Endothelial cell of umbilical vein (primary cell): ENCODE measurements around the gene LFNG. TPM values are rescaled to one million over a fixed set of nuclear protein-coding genes. Genes with fewer than 3 reads are reported as not detected.

Experiments used
- BruUV-seq: library from RNA; stranded (reverse); fragments of 400-500 nt; replicated peaks from 2 replicates; lab custom pipeline; 2021; lab: Mats Ljungman, UMichigan
- CTCF ChIA-PET: fragments of 300-600, 350-600 bp; sonication (Branson Sonifier 250); formaldehyde crosslinking; loops from one replicate; lab custom pipeline; 2021; ENCODE audit warnings: antibody characterized with exemption, inconsistent platforms; lab: Charles Lee
- POLR2A ChIA-PET: fragments of 300-600, 350-600 bp; sonication (Branson Sonifier 250); formaldehyde crosslinking; loops from one replicate; lab custom pipeline; 2021; ENCODE audit warnings: antibody characterized with exemption, inconsistent platforms; lab: Charles Lee
- DNase-seq: peaks from one replicate; pipeline ENCODE4 v3.0.0-alpha.2; 2011; ENCODE audit warnings: low read depth, low spot score
- FAIRE-seq: peaks from 2 replicates; lab custom pipeline; 2011; peaks lifted over from hg19 to GRCh38; lab: Jason Lieb, UNC
- H2AFZ ChIP-seq: 2 replicates; pipeline ENCODE4 v1.6.0; 2012; ENCODE audit warnings: low read depth, low read length, control low read depth, inconsistent platforms
- H3K27ac ChIP-seq: 2 replicates; pipeline ENCODE4 v1.5.1; 2011; ENCODE audit warnings: low read depth, mild to moderate bottlenecking, control low read depth, low read length, moderate library complexity; ENCODE audit not compliant: insufficient read depth
- H3K27me3 ChIP-seq, 2 experiments: 2 replicates each; pipeline versions ENCODE4 v1.6.0 to v1.6.1; 2011; ENCODE audit warnings: low read length in 2 of 2, mixed read lengths in 1 of 2; ENCODE audit not compliant: control insufficient read depth in 2 of 2, insufficient read depth in 2 of 2
- H3K36me3 ChIP-seq, 2 experiments: 2 replicates in 1 of 2; 3 replicates in 1 of 2; pipeline ENCODE4 v1.5.1; 2011; ENCODE audit warnings: low read length in 2 of 2, mild to moderate bottlenecking in 1 of 2, moderate library complexity in 1 of 2; ENCODE audit not compliant: control insufficient read depth in 2 of 2, insufficient read depth in 2 of 2; ENCODE audit errors: extremely low read depth in 1 of 2
- H3K4me1 ChIP-seq: 3 replicates; pipeline ENCODE4 v1.5.1; 2011; ENCODE audit warnings: mild to moderate bottlenecking, low read length; ENCODE audit not compliant: control insufficient read depth, insufficient read depth; ENCODE audit errors: extremely low read depth
- H3K4me2 ChIP-seq: 2 replicates; pipeline ENCODE4 v1.6.1; 2011; ENCODE audit warnings: low read length, control low read depth, mixed read lengths; ENCODE audit not compliant: insufficient read depth
- H3K4me3 ChIP-seq, 3 experiments: fragments of 200-600 bp in 1 of 3; sonication (generic), shearing (Covaris generic) in 1 of 3; replicated peaks in 1 of 3; 2 replicates each; pipeline ENCODE4 v1.5.1; 2011 to 2016; ENCODE audit warnings: control low read depth in 3 of 3, low read length in 3 of 3, mild to moderate bottlenecking in 2 of 3, inconsistent platforms in 1 of 3, low read depth in 1 of 3, moderate library complexity in 1 of 3; ENCODE audit not compliant: insufficient read depth in 1 of 3
- H3K79me2 ChIP-seq: 2 replicates; pipeline ENCODE4 v1.6.0; 2012; ENCODE audit warnings: low read length, inconsistent platforms; ENCODE audit not compliant: control insufficient read depth, insufficient read depth
- H3K9ac ChIP-seq: replicated peaks from 2 replicates; pipeline ENCODE3; 2011; ENCODE audit warnings: low read length, control low read depth; ENCODE audit not compliant: insufficient read depth; ENCODE audit errors: extremely low read depth
- H3K9me1 ChIP-seq: replicated peaks from 3 replicates; pipeline ENCODE4 v1.6.0; 2011; ENCODE audit warnings: mild to moderate bottlenecking, low read length; ENCODE audit not compliant: control insufficient read depth, insufficient read depth; ENCODE audit errors: extremely low read depth
- H3K9me3 ChIP-seq: replicated peaks from 2 replicates; pipeline ENCODE4 v1.5.1; 2012; ENCODE audit warnings: low read length, inconsistent platforms; ENCODE audit not compliant: control insufficient read depth, insufficient read depth
- H4K20me1 ChIP-seq: replicated peaks from 2 replicates; pipeline ENCODE3; 2011; ENCODE audit warnings: mild to moderate bottlenecking, low read length; ENCODE audit not compliant: control insufficient read depth, insufficient read depth; ENCODE audit errors: extremely low read depth
- EZH2 ChIP-seq: IDR thresholded peaks from 2 replicates; pipeline ENCODE4 v1.6.1; 2012; ENCODE audit warnings: borderline replicate concordance, low read depth, mild to moderate bottlenecking, moderate library complexity, low read length, inconsistent platforms; ENCODE audit not compliant: severe bottlenecking
- FOS ChIP-seq: IDR thresholded peaks from 2 replicates; pipeline ENCODE4 v1.6.1; 2011; ENCODE audit warnings: mild to moderate bottlenecking, low read length, moderate library complexity, borderline replicate concordance; ENCODE audit not compliant: insufficient read depth
- GATA2 ChIP-seq: IDR thresholded peaks from 2 replicates; pipeline ENCODE4 v1.7.0; 2011; ENCODE audit warnings: low read depth, mild to moderate bottlenecking, moderate library complexity, mixed read lengths, low read length; ENCODE audit not compliant: insufficient read length, insufficient read depth
- JUN ChIP-seq: IDR thresholded peaks from 2 replicates; pipeline ENCODE4 v1.6.1; 2011; ENCODE audit warnings: borderline replicate concordance, low read depth; ENCODE audit not compliant: insufficient read length, insufficient read depth
- MAX ChIP-seq: IDR thresholded peaks from 2 replicates; pipeline ENCODE4 v1.6.1; 2011; ENCODE audit not compliant: insufficient read depth, insufficient read length
- MYC ChIP-seq: IDR thresholded peaks from one replicate; pipeline ENCODE4 v1.6.1; 2011; ENCODE audit warnings: mild to moderate bottlenecking, low read depth, low read length
- POLR2A ChIP-seq: IDR thresholded peaks from 2 replicates; pipeline ENCODE4 v1.6.1; 2012; ENCODE audit warnings: low read depth, mild to moderate bottlenecking, control low read depth, low read length
- POLR2AphosphoS5 ChIP-seq: IDR thresholded peaks from 2 replicates; pipeline ENCODE4 v1.6.1; 2012; ENCODE audit warnings: low read depth, mild to moderate bottlenecking, control low read depth, low read length, moderate library complexity; ENCODE audit not compliant: insufficient read depth
- dilution Hi-C: fragments of 300-500 bp; cut with MboI; formaldehyde crosslinking; loops from one replicate; pipeline ENCODE4 v1.15.0; 2019; ENCODE audit warnings: low sequenced_read_pairs; ENCODE audit not compliant: extremely low pct_ligation_motif_present
- intact Hi-C: fragments of 100-400 bp; cut with micrococcal nuclease; formaldehyde crosslinking; loops from one replicate; pipeline ENCODE4 v1.10.0; 2022
- polyA plus RNA-seq, 4 experiments: library from polyadenylated mRNA; depleted of rRNA in 3 of 4; stranded (reverse) in 3 of 4; unstranded in 1 of 4; fragments of >200 nt; gene quantifications; 2 replicates each; pipeline versions ENCODE4 v1.2.1 to v1.2.3, GENCODE V29; 2011 to 2012; ENCODE audit warnings: missing spikeins in 1 of 4
- total RNA-seq: library from RNA; stranded (reverse); gene quantifications from 2 replicates; pipeline ENCODE4 v1.2.3, GENCODE V29; 2021

Gene LFNG
- total and polyA plus RNA-seq, 2 donors (not counting 3 experiments of a cell fraction or from before 2014, with no cell fraction given) = 12.6 to 13.1 TPM

DNA sequence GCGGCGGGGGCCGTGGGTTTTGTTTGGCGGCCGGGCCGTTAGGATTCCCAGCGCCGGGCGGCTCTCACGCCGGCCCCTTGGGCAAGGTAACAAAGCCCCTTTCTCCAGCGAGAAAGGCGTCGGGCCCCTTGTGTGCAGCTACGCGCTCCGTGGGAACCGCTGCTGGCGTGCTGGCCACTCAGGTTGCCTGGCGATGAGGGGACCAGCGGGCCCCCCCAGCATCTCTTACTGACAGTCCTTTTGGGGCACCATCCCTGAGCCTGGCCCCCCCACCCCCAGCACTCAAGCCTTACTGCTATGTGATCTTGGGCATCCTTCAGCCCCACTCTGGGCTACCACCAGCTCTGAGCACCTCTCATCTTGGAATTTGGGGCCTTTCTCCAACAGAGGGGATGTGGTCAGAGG, 1.8 kb downstream of the LFNG start:
- dilution Hi-C loops = no loop called here
- H3K4me3 ChIP-seq = peak overlapping the region in 2 of 3 experiments; percentile 37 to 43
- no peak for FAIRE-seq
- H4K20me1 ChIP-seq = no peaks in the 10 kb centered on the region
- peaks cover 40% of the 10 kb centered on the region for H3K4me1 ChIP-seq
- H3K79me2 ChIP-seq = no peaks in the 10 kb centered on the region
- ChIA-PET POLR2A (no interaction called here), CTCF (interaction anchor here (0.6 kb wide), 1 partner anchor 51 kb away, joined by 3 read pairs; no protein-coding TSS in a partner anchor)
- no peak overlapping the region for H2AFZ ChIP-seq
- H3K9ac ChIP-seq = peak overlapping the region; percentile 38
- TF ChIP-seq MYC (no peak), POLR2AphosphoS5 (no peak), POLR2A (no peak), EZH2 (no peak)
- no peaks in the 10 kb centered on the region for H3K9me3 ChIP-seq
- peak overlapping the region; percentile 60 for H3K27ac ChIP-seq
- no peaks in the 10 kb centered on the region for H3K36me3 ChIP-seq
- H3K9me1 ChIP-seq = no peaks in the 10 kb centered on the region
- peak overlapping the region; percentile 52 for H3K4me2 ChIP-seq
- no TSS peak for BruUV-seq
- intact Hi-C loops = loop anchor here (1.0 to 10.0 kb wide), 5 partner anchors 8 to 121 kb away; partner anchors contain the start of genes BRAT1, CHST12 and GRIFIN
- no peaks in the 10 kb centered on the region for H3K27me3 ChIP-seq
- DNase-seq = no peak

DNA sequence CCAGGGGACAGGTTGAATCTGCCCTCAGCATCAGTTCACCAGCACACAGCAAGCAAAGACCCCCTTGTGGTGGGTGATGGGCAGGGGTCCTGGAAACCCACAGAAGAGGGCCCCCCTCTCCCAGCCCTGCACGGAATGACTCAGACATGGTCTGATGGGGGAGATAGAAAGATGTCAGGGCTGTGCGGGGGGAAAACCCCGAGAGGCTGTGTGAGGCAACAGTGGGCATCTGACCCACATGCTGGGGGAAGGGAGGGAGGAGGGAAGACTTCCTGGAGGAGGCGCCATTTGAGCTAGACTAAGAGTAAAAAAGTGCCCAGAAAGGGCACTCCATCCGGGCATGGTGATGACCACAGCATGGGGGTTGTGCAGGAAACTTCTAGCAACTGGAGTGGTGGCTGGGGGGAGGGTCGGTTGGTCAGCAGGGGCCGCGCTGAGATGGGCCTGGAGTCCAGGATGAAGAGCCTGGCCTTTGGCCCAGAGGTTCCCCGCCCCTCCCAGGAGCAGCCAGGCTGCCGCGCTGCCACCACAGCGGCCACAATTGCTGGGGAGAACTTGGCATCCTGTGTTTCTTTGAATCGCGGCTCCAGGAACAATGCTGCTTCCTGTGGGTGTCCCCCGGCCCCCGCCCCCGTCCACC, 2.5 kb downstream of the LFNG start:
- peak; percentile 22 for TF ChIP-seq FOS
- TF ChIP-seq GATA2 = peak; percentile 56
- TF ChIP-seq POLR2A = no peak
- no peak for TF ChIP-seq MYC
- TF ChIP-seq POLR2AphosphoS5 = peak; percentile 32
- TF ChIP-seq JUN = no peak
- no peak for TF ChIP-seq MAX
- Histone ChIP-seq H3K4me2 (peak overlapping the region; percentile 52), H3K9me1 (no peaks in the 10 kb centered on the region), H2AFZ (peak overlapping the region; percentile 46), H3K36me3 (no peaks in the 10 kb centered on the region), H3K4me1 (peaks cover 40% of the 10 kb centered on the region), H3K79me2 (no peaks in the 10 kb centered on the region), H4K20me1 (no peaks in the 10 kb centered on the region), H3K9me3 (no peaks in the 10 kb centered on the region), H3K27me3 (no peaks in the 10 kb centered on the region), H3K9ac (peak overlapping the region; percentile 38), H3K4me3 (peak overlapping the region in 2 of 3 experiments; percentile 37 to 43), H3K27ac (peak overlapping the region; percentile 60)
- intact Hi-C loops = loop anchor here (1.0 to 10.0 kb wide), 5 partner anchors 7 to 120 kb away; partner anchors contain the start of genes BRAT1, CHST12 and GRIFIN
- peak; percentile 48 for DNase-seq
- ChIA-PET POLR2A (no interaction called here), CTCF (interaction anchor here (0.6 to 1.4 kb wide), 3 partner anchors 29 to 70 kb away, joined by 3 to 4 read pairs (median 3); no protein-coding TSS in a partner anchor)
- dilution Hi-C loops = no loop called here
- BruUV-seq = no TSS peak
- FAIRE-seq = peak; percentile 92
